Keratinocyte (primary cell): ENCODE results near the gene FBLN5. TPM values are rescaled to one million over a fixed set of nuclear protein-coding genes. Genes with fewer than 3 reads are reported as not detected.

Experiments used
- DNase-seq: peaks from one replicate; pipeline ENCODE4 v3.0.0-alpha.2; 2011; ENCODE audit warnings: low read depth, missing footprints, low spot score
- FAIRE-seq: peaks from 2 replicates; lab custom pipeline; 2011; peaks lifted over from hg19 to GRCh38; lab: Jason Lieb, UNC
- H2AFZ ChIP-seq: 2 replicates; pipeline ENCODE4 v1.6.0; 2012; ENCODE audit warnings: low read length, control low read depth, inconsistent platforms; ENCODE audit not compliant: control insufficient read depth
- H3K27ac ChIP-seq: 2 replicates; pipeline ENCODE4 v1.5.1; 2011; ENCODE audit warnings: low read length; ENCODE audit not compliant: control insufficient read depth, insufficient read depth
- H3K27me3 ChIP-seq: 3 replicates; pipeline ENCODE4 v1.6.0; 2011; ENCODE audit warnings: low read length; ENCODE audit not compliant: control insufficient read depth, insufficient read depth; ENCODE audit errors: extremely low read depth
- H3K36me3 ChIP-seq, 2 experiments: 2 replicates in 1 of 2; 3 replicates in 1 of 2; pipeline ENCODE4 v1.5.1; 2011; ENCODE audit warnings: low read length in 2 of 2, mild to moderate bottlenecking in 1 of 2; ENCODE audit not compliant: control insufficient read depth in 2 of 2, insufficient read depth in 2 of 2; ENCODE audit errors: extremely low read depth in 1 of 2
- H3K4me1 ChIP-seq: 3 replicates; pipeline ENCODE4 v1.5.1; 2011; ENCODE audit warnings: low read length; ENCODE audit not compliant: control insufficient read depth, insufficient read depth; ENCODE audit errors: extremely low read depth
- H3K4me2 ChIP-seq: 3 replicates; pipeline ENCODE4 v1.6.0; 2011; ENCODE audit warnings: low read depth, low read length; ENCODE audit not compliant: control insufficient read depth, insufficient read depth; ENCODE audit errors: extremely low read depth
- H3K4me3 ChIP-seq, 3 experiments: fragments of 200-600 bp in 1 of 3; sonication (generic) in 1 of 3; 2 replicates in 2 of 3; 3 replicates in 1 of 3; pipeline ENCODE4 v1.5.1; 2011 to 2016; ENCODE audit warnings: low read length in 3 of 3, mild to moderate bottlenecking in 3 of 3, control low read depth in 2 of 3, inconsistent platforms in 1 of 3, low read depth in 1 of 3, mixed read lengths in 1 of 3, mixed run types in 1 of 3, moderate library complexity in 1 of 3; ENCODE audit not compliant: control insufficient read depth in 2 of 3, insufficient read depth in 2 of 3; ENCODE audit errors: extremely low read depth in 1 of 3
- H3K79me2 ChIP-seq: 2 replicates; pipeline ENCODE4 v1.6.0; 2012; ENCODE audit warnings: low read length; ENCODE audit not compliant: control insufficient read depth, insufficient read depth
- H3K9ac ChIP-seq: 3 replicates; pipeline ENCODE4 v1.6.0; 2011; ENCODE audit warnings: low read length; ENCODE audit not compliant: control insufficient read depth, insufficient read depth; ENCODE audit errors: extremely low read depth
- H3K9me1 ChIP-seq: 3 replicates; pipeline ENCODE4 v1.6.0; 2011; ENCODE audit warnings: low read length; ENCODE audit not compliant: control insufficient read depth, insufficient read depth; ENCODE audit errors: extremely low read depth
- H3K9me3 ChIP-seq: 2 replicates; pipeline ENCODE4 v1.5.1; 2012; ENCODE audit warnings: low read depth, low read length; ENCODE audit not compliant: control insufficient read depth
- H4K20me1 ChIP-seq: 3 replicates; pipeline ENCODE4 v1.6.0; 2011; ENCODE audit warnings: low read length; ENCODE audit not compliant: control insufficient read depth, insufficient read depth; ENCODE audit errors: extremely low read depth
- CTCF ChIP-seq, 3 experiments: IDR thresholded peaks in 1 of 3; conservative IDR thresholded peaks in 1 of 3; optimal IDR thresholded peaks in 1 of 3; 2 replicates in 2 of 3; 3 replicates in 1 of 3; pipeline versions ENCODE3 to v1.5.1; 2011; ENCODE audit warnings: low read length in 3 of 3, mild to moderate bottlenecking in 3 of 3, moderate library complexity in 2 of 3, control low read depth in 1 of 3, inconsistent platforms in 1 of 3; ENCODE audit not compliant: insufficient read depth in 2 of 3; ENCODE audit errors: extremely low read depth in 1 of 3
- EZH2 ChIP-seq: IDR thresholded peaks from one replicate; pipeline ENCODE4 v1.6.1; 2012; ENCODE audit warnings: inconsistent platforms, mild to moderate bottlenecking, low read length, moderate library complexity
- dilution Hi-C: fragments of 300-500 bp; cut with MboI; formaldehyde crosslinking; loops from one replicate; pipeline ENCODE4 v1.7.0; 2020; ENCODE audit warnings: low sequenced_read_pairs; ENCODE audit not compliant: extremely low pct_ligation_motif_present
- polyA plus RNA-seq, 5 experiments: library from polyadenylated mRNA; depleted of rRNA in 3 of 5; stranded (reverse) in 3 of 5; stranded (forward) in 1 of 5; unstranded in 1 of 5; fragments of >200 nt; gene quantifications; 1 replicate in 1 of 5; 2 replicates in 3 of 5; 3 replicates in 1 of 5; pipeline versions ENCODE4 v1.2.1 to v1.2.3, GENCODE V29; 2011 to 2012; ENCODE audit warnings: missing spikeins in 2 of 5, low read depth in 1 of 5, low replicate concordance in 1 of 5

FBLN5 gene
- polyA plus RNA-seq, 1 donor (not counting 4 experiments of a cell fraction or from before 2014, with no cell fraction given) = 0.10 TPM

- H3K9me3 ChIP-seq = no peaks in the 10 kb centered on the region
- no peak overlapping the region for H3K4me3 ChIP-seq
- FAIRE-seq = no peak
- H2AFZ ChIP-seq = no peak overlapping the region
- no peak overlapping the region for H3K27ac ChIP-seq
- no peaks in the 10 kb centered on the region for H3K27me3 ChIP-seq
- DNase-seq = no peak
- no peaks in the 10 kb centered on the region for H3K36me3 ChIP-seq
- dilution Hi-C loops = no loop called here
- H3K4me2 ChIP-seq = no peak overlapping the region
- peaks cover 3% of the 10 kb centered on the region for H3K4me1 ChIP-seq
- no peaks in the 10 kb centered on the region for H4K20me1 ChIP-seq
- H3K9ac ChIP-seq = no peak overlapping the region
- peaks cover 13% of the 10 kb centered on the region for H3K79me2 ChIP-seq
- no peak for TF ChIP-seq CTCF (optimal IDR thresholded peaks at IDR 0.05 in 1 of 3, IDR thresholded peaks at IDR 0.05 in 1 of 3, conservative IDR thresholded peaks at IDR 0.05 in 1 of 3; ENCODE audit: extremely low read depth in 1 of 3, insufficient read depth in 2 of 3, low read length in 3 of 3)
- TF ChIP-seq EZH2 = no peak
- H3K9me1 ChIP-seq = no peaks in the 10 kb centered on the region
These were observed 119.7 kb downstream of the FBLN5 start for GRCh38 chr14:91827746-91828145.

Other genes with a start within 250 kb of the FBLN5 start
- gene CATSPERB, start 215.6 kb downstream of the FBLN5 start, polyA plus RNA-seq = 0.49 to 1.1 TPM (median 1.1 TPM) in 3 replicates
- gene TC2N, start 80.2 kb downstream of the FBLN5 start, polyA plus RNA-seq = 12.5 to 22.6 TPM (median 15.6 TPM) in 3 replicates
- gene TRIP11, start 92.4 kb upstream of the FBLN5 start, polyA plus RNA-seq = 15.9 to 25.3 TPM (median 20.7 TPM) in 3 replicates
- gene ATXN3, start 158.9 kb upstream of the FBLN5 start, polyA plus RNA-seq = 13.6 to 27.6 TPM (median 17.4 TPM) in 3 replicates
- gene NDUFB1, start 174.0 kb upstream of the FBLN5 start, polyA plus RNA-seq = 269 to 555 TPM (median 393 TPM) in 3 replicates
- gene CPSF2, start 174.3 kb upstream of the FBLN5 start, polyA plus RNA-seq = 33.8 to 67.9 TPM (median 35.4 TPM) in 3 replicates